H1 (cell line): ENCODE data around the gene MARS2. TPM values are rescaled to one million over a fixed set of nuclear protein-coding genes. Genes with fewer than 3 reads are reported as not detected.
"Not testable (repeated sequence)": the region's sequence is repeated elsewhere in the genome, so short reads cannot be mapped to it uniquely, and the experiment has no call there.

Experiments
- CTCF ChIA-PET: fragments of 300-600 bp; sonication (Branson Sonifier 250); formaldehyde crosslinking; loops from one replicate; lab custom pipeline; 2021; ENCODE audit not compliant: partially characterized antibody; lab: Charles Lee
- POLR2A ChIA-PET: fragments of 300-600 bp; sonication (Branson Sonifier 250); formaldehyde crosslinking; loops from one replicate; lab custom pipeline; 2021; ENCODE audit warnings: inconsistent platforms; ENCODE audit not compliant: partially characterized antibody; lab: Charles Lee
- DNase-seq, 2 experiments: peaks; one replicate each; pipeline versions ENCODE4 v3.0.0 to v3.0.0-alpha.2; 2010 to 2022; ENCODE audit warnings: low spot score in 2 of 2, low read depth in 1 of 2, mixed read lengths in 1 of 2
- FAIRE-seq: peaks from 2 replicates; lab custom pipeline; 2011; peaks lifted over from hg19 to GRCh38; lab: Jason Lieb, UNC
- H2AFZ ChIP-seq: 2 replicates; pipeline ENCODE4 v1.8.1; 2012; ENCODE audit warnings: low read length, inconsistent platforms
- H2AK5ac ChIP-seq: 2 replicates; pipeline ENCODE4 v1.6.1; 2013; ENCODE audit warnings: low read depth, low read length
- H2BK120ac ChIP-seq: replicated peaks from 2 replicates; pipeline ENCODE3; 2013; ENCODE audit warnings: low read depth, low read length, inconsistent platforms
- H2BK12ac ChIP-seq: 2 replicates; pipeline ENCODE4 v1.6.1; 2013; ENCODE audit warnings: low read depth, low read length
- H2BK15ac ChIP-seq: 2 replicates; pipeline ENCODE4 v1.6.1; 2013; ENCODE audit warnings: low read length
- H2BK20ac ChIP-seq: 2 replicates; pipeline ENCODE4 v1.6.1; 2013; ENCODE audit warnings: low read length
- H2BK5ac ChIP-seq: 2 replicates; pipeline ENCODE4 v1.6.1; 2013; ENCODE audit warnings: low read depth, low read length
- H3K14ac ChIP-seq: 2 replicates; pipeline ENCODE4 v1.6.1; 2013; ENCODE audit warnings: inconsistent platforms; ENCODE audit not compliant: insufficient read length
- H3K18ac ChIP-seq: 2 replicates; pipeline ENCODE4 v1.6.1; 2013; ENCODE audit warnings: low read length; ENCODE audit errors: extremely low read depth
- H3K23ac ChIP-seq: 2 replicates; pipeline ENCODE4 v1.6.1; 2013; ENCODE audit warnings: inconsistent platforms; ENCODE audit not compliant: insufficient read length
- H3K23me2 ChIP-seq: 2 replicates; pipeline ENCODE4 v1.6.1; 2013; ENCODE audit warnings: low read depth, low read length
- H3K27ac ChIP-seq: 2 replicates; pipeline ENCODE4 v1.6.1; 2011; ENCODE audit warnings: low read depth, low read length, inconsistent platforms
- H3K27me3 ChIP-seq, 4 experiments: replicated peaks in 1 of 4; 1 replicate in 1 of 4; 2 replicates in 3 of 4; pipeline versions ENCODE4 v1.6.1 to v1.8.1; 2011 to 2013; ENCODE audit warnings: low read length in 3 of 4, mild to moderate bottlenecking in 3 of 4, inconsistent platforms in 2 of 4, mixed read lengths in 2 of 4, moderate library complexity in 1 of 4; ENCODE audit not compliant: control insufficient read depth in 3 of 4, insufficient read depth in 3 of 4; ENCODE audit errors: extremely low read depth in 1 of 4
- H3K36me3 ChIP-seq, 4 experiments: 2 replicates each; pipeline versions ENCODE4 v1.6.1 to v1.8.1; 2011 to 2013; ENCODE audit warnings: mild to moderate bottlenecking in 4 of 4, low read length in 3 of 4, moderate library complexity in 2 of 4, control low read depth in 1 of 4, inconsistent platforms in 1 of 4; ENCODE audit not compliant: insufficient read depth in 4 of 4, control insufficient read depth in 2 of 4
- H3K4ac ChIP-seq: replicated peaks from 2 replicates; pipeline ENCODE3; 2013; ENCODE audit warnings: low read length, low read depth, mixed read lengths, inconsistent platforms; ENCODE audit not compliant: insufficient read length
- H3K4me1 ChIP-seq, 4 experiments: replicated peaks in 1 of 4; 1 replicate in 1 of 4; 2 replicates in 3 of 4; pipeline versions ENCODE4 v1.6.1 to v1.8.1; 2011 to 2013; ENCODE audit warnings: low read length in 3 of 4, inconsistent platforms in 2 of 4, mixed read lengths in 1 of 4; ENCODE audit not compliant: insufficient read depth in 4 of 4, control insufficient read depth in 3 of 4
- H3K4me2 ChIP-seq, 2 experiments: 2 replicates each; pipeline versions ENCODE4 v1.6.1 to v1.8.1; 2011 to 2013; ENCODE audit warnings: low read depth in 2 of 2, low read length in 2 of 2, control low read depth in 1 of 2, inconsistent platforms in 1 of 2, mild to moderate bottlenecking in 1 of 2; ENCODE audit not compliant: insufficient read depth in 1 of 2
- H3K4me3 ChIP-seq, 4 experiments: fragments of 200-600, 300-600 bp in 1 of 4; sonication (generic), shearing (Covaris generic), sonication (Bioruptor Twin) in 1 of 4; 2 replicates each; pipeline versions ENCODE4 v1.5.1 to v1.8.1; 2011 to 2016; ENCODE audit warnings: low read length in 4 of 4, low read depth in 3 of 4, control low read depth in 2 of 4, inconsistent platforms in 2 of 4, mild to moderate bottlenecking in 2 of 4, mixed read lengths in 1 of 4, moderate library complexity in 1 of 4; ENCODE audit not compliant: insufficient read depth in 2 of 4; ENCODE audit errors: extremely low read depth in 1 of 4
- H3K56ac ChIP-seq: replicated peaks from 2 replicates; pipeline ENCODE3; 2013; ENCODE audit warnings: low read depth, mild to moderate bottlenecking, mixed read lengths, low read length, inconsistent platforms; ENCODE audit not compliant: insufficient read length
- H3K79me1 ChIP-seq: 2 replicates; pipeline ENCODE4 v1.6.1; 2013; ENCODE audit warnings: low read depth, low read length, control low read depth
- H3K79me2 ChIP-seq, 2 experiments: 2 replicates each; pipeline versions ENCODE4 v1.6.1 to v1.8.1; 2012 to 2013; ENCODE audit warnings: low read length in 2 of 2, mild to moderate bottlenecking in 2 of 2, inconsistent platforms in 1 of 2; ENCODE audit not compliant: insufficient read depth in 2 of 2, control insufficient read depth in 1 of 2
- H3K9ac ChIP-seq, 4 experiments: replicated peaks in 1 of 4; 1 replicate in 1 of 4; 2 replicates in 3 of 4; pipeline versions ENCODE4 v1.6.1 to v1.8.1; 2011 to 2013; ENCODE audit warnings: low read depth in 3 of 4, low read length in 3 of 4, control low read depth in 2 of 4, mild to moderate bottlenecking in 2 of 4, moderate library complexity in 2 of 4, inconsistent platforms in 1 of 4; ENCODE audit errors: extremely low read depth in 1 of 4
- H3K9me3 ChIP-seq, 2 experiments: 2 replicates each; pipeline versions ENCODE4 v1.6.1 to v1.8.1; 2012 to 2013; ENCODE audit warnings: mild to moderate bottlenecking in 2 of 2, moderate library complexity in 2 of 2, control low read depth in 1 of 2, inconsistent platforms in 1 of 2, low read depth in 1 of 2, low read length in 1 of 2, mixed read lengths in 1 of 2; ENCODE audit not compliant: insufficient read depth in 2 of 2
- H4K20me1 ChIP-seq, 2 experiments: replicated peaks in 1 of 2; 2 replicates each; pipeline versions ENCODE3 to v1.8.1; 2011 to 2013; ENCODE audit warnings: inconsistent platforms in 2 of 2, low read length in 2 of 2, mild to moderate bottlenecking in 1 of 2; ENCODE audit not compliant: insufficient read depth in 2 of 2, control insufficient read depth in 1 of 2
- H4K5ac ChIP-seq: 2 replicates; pipeline ENCODE4 v1.6.1; 2013; ENCODE audit warnings: low read length, low read depth, mixed read lengths, inconsistent platforms; ENCODE audit not compliant: insufficient read length
- H4K8ac ChIP-seq: 2 replicates; pipeline ENCODE4 v1.8.0; 2013; ENCODE audit warnings: mild to moderate bottlenecking, moderate library complexity, low read length, inconsistent platforms; ENCODE audit not compliant: insufficient read depth; ENCODE audit errors: extremely low read depth
- H4K91ac ChIP-seq: replicated peaks from 2 replicates; pipeline ENCODE3; 2013; ENCODE audit warnings: low read length, mixed read lengths, inconsistent platforms; ENCODE audit not compliant: insufficient read length
- PHF8 ChIP-seq: fragments of 200-600 bp; sonication (generic); conservative IDR thresholded peaks from 2 replicates; pipeline ENCODE4 v1.7.1; 2012; ENCODE audit warnings: low read depth, mild to moderate bottlenecking, inconsistent platforms, low read length, moderate library complexity
- YY1 ChIP-seq: IDR thresholded peaks from 2 replicates; pipeline ENCODE4 v1.6.1; 2011; ENCODE audit warnings: low read depth, mild to moderate bottlenecking, low read length
- WGBS, 2 experiments: shearing (Covaris generic) in 1 of 2; methylation state at CpG; one replicate each; pipeline versions ENCODE4 v1.1.6 to v1.1.7; 2013 to 2015; ENCODE audit warnings: low lambda C conversion rate in 2 of 2, mixed read lengths in 2 of 2, inconsistent platforms in 1 of 2, low coverage in 1 of 2, missing lambda C conversion rate in 1 of 2; ENCODE audit not compliant: insufficient replicate concordance in 2 of 2, insufficient coverage in 1 of 2, insufficient read length in 1 of 2; ENCODE audit errors: extremely low coverage in 1 of 2, missing lambda C conversion rate in 1 of 2; 5-methylcytosine and 5-hydroxymethylcytosine counted together
- polyA plus RNA-seq, 7 experiments: library from polyadenylated mRNA; depleted of rRNA in 3 of 7; stranded (reverse) in 5 of 7; unstranded in 2 of 7; fragments of >200 nt in 5 of 7; fragments of 200-250 nt in 2 of 7; gene quantifications; 1 replicate in 5 of 7; 2 replicates in 1 of 7; 4 replicates in 1 of 7; pipeline versions ENCODE4 v1.2.1 to v1.2.3, GENCODE V29; 2011 to 2013; ENCODE audit warnings: missing spikeins in 2 of 7, mixed read lengths in 2 of 7
- total RNA-seq: library from RNA; stranded (reverse); fragmentation: NEBNext Ultra II Directional; extraction: Animal tissue kit (Norgen Biotek cat#: 25700); gene quantifications from 2 replicates; pipeline ENCODE4 v1.2.1, GENCODE V29; 2021

MARS2 gene
- total and polyA plus RNA-seq, 2 of the 8 experiments (the other 6 are each of a cell fraction or from before 2014, with no cell fraction given) = 15.7 to 27.2 TPM

DNA sequence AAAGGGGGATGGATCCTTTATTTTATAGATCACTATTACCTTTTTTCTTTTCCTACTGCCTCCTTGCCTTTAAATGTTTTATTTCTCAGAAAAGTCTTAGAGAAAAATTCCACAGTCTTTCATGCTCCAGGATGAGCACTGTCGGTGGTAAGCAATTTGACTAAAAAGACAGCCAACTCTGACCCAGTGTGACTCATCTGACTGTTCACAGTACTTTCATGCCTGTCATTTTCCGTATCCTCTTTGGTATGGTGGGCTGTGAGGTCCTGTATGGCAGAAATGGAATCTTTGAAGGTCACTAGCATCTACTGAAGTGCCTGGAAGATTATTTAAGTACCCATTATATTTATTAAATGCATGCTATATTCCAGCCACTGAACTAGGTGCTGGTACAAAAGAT is 27.7 kb upstream of the MARS2 start:
- H3K27ac ChIP-seq = no peak overlapping the region
- DNase-seq (no peak), FAIRE-seq (no peak)
- H2AFZ ChIP-seq = no peak overlapping the region
- H4K8ac ChIP-seq = no peak overlapping the region
- ChIA-PET CTCF (no interaction called here), POLR2A (no interaction called here)
- H3K36me3 ChIP-seq = no peaks in the 10 kb centered on the region
- no peaks in the 10 kb centered on the region for H3K79me2 ChIP-seq
- H2BK120ac ChIP-seq = no peak overlapping the region
- no peaks in the 10 kb centered on the region for H3K79me1 ChIP-seq
- no peak overlapping the region for H2BK12ac ChIP-seq
- H3K18ac ChIP-seq = no peak overlapping the region
- no peak overlapping the region for H3K14ac ChIP-seq
- H3K9ac ChIP-seq = peak overlapping the region in 1 of 4 experiments; percentile 13; a peak in 1 of 7 replicates
- H3K9me3 ChIP-seq = no peaks in the 10 kb centered on the region
- H4K20me1 ChIP-seq = no peaks in the 10 kb centered on the region
- H3K23me2 ChIP-seq = no peaks in the 10 kb centered on the region
- H3K4me3 ChIP-seq = no peak overlapping the region
- H4K5ac ChIP-seq = no peak overlapping the region
- no peak overlapping the region for H2BK15ac ChIP-seq
- H3K56ac ChIP-seq = no peak overlapping the region
- H3K4me1 ChIP-seq = peaks cover 0 to 8% (median 4%) of the 10 kb centered on the region in 4 experiments; a peak in 5 of 7 replicates
- no peak overlapping the region for H2BK5ac ChIP-seq
- no peak for TF ChIP-seq PHF8
- TF ChIP-seq YY1 = no peak
- no peak overlapping the region for H3K23ac ChIP-seq
- no peak overlapping the region for H2BK20ac ChIP-seq
- no peak overlapping the region for H3K4ac ChIP-seq
- no peak overlapping the region for H3K4me2 ChIP-seq
- H2AK5ac ChIP-seq = no peak overlapping the region
- no peak overlapping the region for H4K91ac ChIP-seq
- 86% methylated on average over 2 of the region's 2 CpGs; no CpG with 5 or more reads in 1 of the 2 experiments for WGBS, 2 experiments
- no peaks in the 10 kb centered on the region for H3K27me3 ChIP-seq

DNA sequence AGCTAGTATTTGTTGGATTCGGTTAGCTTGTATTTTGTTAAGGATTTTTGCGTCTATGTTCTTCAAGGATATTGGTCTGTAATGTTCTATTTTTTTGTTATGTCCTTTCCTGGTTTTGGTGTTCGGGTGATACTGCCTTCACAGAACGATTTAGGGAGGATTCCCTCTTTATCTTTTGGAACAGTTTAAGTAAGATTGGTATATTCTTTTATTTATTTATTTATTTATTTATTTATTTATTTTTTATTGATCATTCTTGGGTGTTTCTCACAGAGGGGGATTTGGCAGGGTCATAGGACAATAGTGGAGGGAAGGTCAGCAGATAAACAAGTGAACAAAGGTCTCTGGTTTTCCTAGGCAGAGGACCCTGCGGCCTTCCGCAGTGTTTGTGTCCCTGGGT is 10.0 kb upstream of the MARS2 start:
- FAIRE-seq, POLR2A ChIA-PET, H3K23ac ChIP-seq, H3K18ac ChIP-seq, H3K79me2 ChIP-seq, H3K27ac ChIP-seq, H3K27me3 ChIP-seq, H3K4me2 ChIP-seq, H4K8ac ChIP-seq, H3K36me3 ChIP-seq, H3K4ac ChIP-seq, DNase-seq, H3K9ac ChIP-seq, H3K9me3 ChIP-seq, H3K56ac ChIP-seq, CTCF ChIA-PET, H3K79me1 ChIP-seq, H3K23me2 ChIP-seq, H2BK5ac ChIP-seq, H2BK120ac ChIP-seq, H2BK15ac ChIP-seq, H2AFZ ChIP-seq, H2BK12ac ChIP-seq, H3K4me3 ChIP-seq, H4K5ac ChIP-seq, H2BK20ac ChIP-seq, H2AK5ac ChIP-seq, H4K91ac ChIP-seq, H4K20me1 ChIP-seq, H3K14ac ChIP-seq, H3K4me1 ChIP-seq: not testable (repeated sequence)
- 83% methylated on average over 4 of the region's 6 CpGs; no CpG with 5 or more reads in 1 of the 2 experiments for WGBS, 2 experiments
